Measurements from ENCODE around the gene HMCN1.

DNA sequence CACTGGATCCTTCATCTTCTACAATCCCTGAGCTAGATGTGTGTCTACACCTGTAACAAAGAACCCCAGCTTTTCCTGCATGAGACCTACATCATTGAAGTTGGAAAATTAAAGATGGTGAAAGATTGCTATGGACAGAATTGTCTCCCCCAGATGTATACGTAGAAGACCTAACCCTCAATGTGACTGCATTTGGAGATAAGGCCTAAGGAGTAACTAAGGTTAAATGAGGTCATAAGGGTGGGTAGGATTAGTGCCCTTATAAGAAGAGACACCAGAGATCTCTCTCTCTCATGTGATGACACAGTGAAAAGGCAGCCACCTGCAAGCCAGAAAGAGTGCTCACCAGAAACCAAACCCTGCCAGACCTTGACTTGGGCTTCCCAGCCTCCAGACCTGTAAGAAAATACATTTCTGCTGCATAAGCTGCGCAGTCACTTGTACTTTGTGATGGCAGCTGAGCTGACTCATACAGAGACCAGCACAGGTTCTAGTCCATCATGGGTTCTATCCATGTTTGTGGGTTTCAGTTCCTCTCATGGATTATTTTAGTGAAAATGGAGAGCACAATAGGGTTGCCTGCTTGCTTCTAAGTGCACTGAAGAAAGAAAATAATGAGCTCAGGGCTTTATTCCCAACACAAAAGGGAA lies 460.0 kb downstream of the HMCN1 start:
- TF ChIP-seq TARDBP (IDR thresholded peaks at IDR 0.05) (no peak), BHLHE40 (IDR thresholded peaks at IDR 0.05; ENCODE audit: borderline replicate concordance) (no peak), FOXA1 (IDR thresholded peaks at IDR 0.05) (no peak), ZNF384 (IDR thresholded peaks at IDR 0.05) (no peak), ARNT (IDR thresholded peaks at IDR 0.05) (no peak), SUZ12 (IDR thresholded peaks at IDR 0.05) (no peak), ELF4 (IDR thresholded peaks at IDR 0.05) (no peak), SP1 (IDR thresholded peaks at IDR 0.05) (no peak), CTBP1 (IDR thresholded peaks at IDR 0.05; ENCODE audit: borderline replicate concordance) (no peak), FOXM1 (IDR thresholded peaks at IDR 0.05; ENCODE audit: borderline replicate concordance) (no peak), FOXK2 (IDR thresholded peaks at IDR 0.05) (no peak), HDGF (IDR thresholded peaks at IDR 0.05; ENCODE audit: borderline replicate concordance) (no peak), LEF1 (IDR thresholded peaks at IDR 0.05; ENCODE audit: borderline replicate concordance) (no peak), L3MBTL2 (conservative IDR thresholded peaks at IDR 0.05) (no peak)
